GM19025 (cell line): ENCODE measurements around the gene ZNF554.
"Not testable (repeated sequence)": the region's sequence is repeated elsewhere in the genome, so short reads cannot be mapped to it uniquely, and the experiment has no call there.

Experiments used
- ATAC-seq: cut with Tn5 transposase; IDR thresholded peaks from one replicate; pipeline ENCODE4 v1.9.1; 2021; ENCODE audit warnings: mild to moderate bottlenecking, low read depth, moderate library complexity; ENCODE audit not compliant: unreplicated experiment

Gene ZNF554

GRCh38 chr19:2790557-2791271, 29.0 kb upstream of the ZNF554 start:
- ATAC-seq = no peak

- ATAC-seq = no peak
These were observed 28.2 kb upstream of the ZNF554 start for GRCh38 chr19:2791440-2791839.

- ATAC-seq = no peak
These were observed 27.8 kb upstream of the ZNF554 start for GRCh38 chr19:2791876-2792275.

- not testable (repeated sequence) for ATAC-seq
These were observed 27.0 kb upstream of the ZNF554 start for GRCh38 chr19:2792666-2793065.

GRCh38 chr19:2793126-2793525, 26.5 kb upstream of the ZNF554 start:
- no peak for ATAC-seq

GRCh38 chr19:2793577-2793976, 26.1 kb upstream of the ZNF554 start:
- no peak for ATAC-seq

- ATAC-seq = no peak
These were observed 23.6 kb upstream of the ZNF554 start for GRCh38 chr19:2795827-2796658.

- ATAC-seq = no peak
These were observed 22.9 kb upstream of the ZNF554 start for GRCh38 chr19:2796659-2797266.

GRCh38 chr19:2797280-2797679, 22.4 kb upstream of the ZNF554 start:
- ATAC-seq = no peak

GRCh38 chr19:2798158-2798685, 21.4 kb upstream of the ZNF554 start:
- no peak for ATAC-seq

- no peak for ATAC-seq
These were observed 20.9 kb upstream of the ZNF554 start for GRCh38 chr19:2798733-2799132.

GRCh38 chr19:2799273-2800020, 20.2 kb upstream of the ZNF554 start:
- no peak for ATAC-seq

GRCh38 chr19:2800506-2800905, 19.2 kb upstream of the ZNF554 start:
- ATAC-seq = no peak

- ATAC-seq = no peak
These were observed 16.8 kb upstream of the ZNF554 start for GRCh38 chr19:2802826-2803225.

GRCh38 chr19:2803486-2804155, 16.0 kb upstream of the ZNF554 start:
- no peak for ATAC-seq

GRCh38 chr19:2804156-2805004, 15.3 kb upstream of the ZNF554 start:
- ATAC-seq = no peak

GRCh38 chr19:2805261-2805900, 14.3 kb upstream of the ZNF554 start:
- ATAC-seq = no peak

GRCh38 chr19:2805991-2806649, 13.5 kb upstream of the ZNF554 start:
- ATAC-seq = no peak
